ENCODE data around the gene ELOVL2. TPM values are rescaled to one million over a fixed set of nuclear protein-coding genes. Genes with fewer than 3 reads are reported as not detected.

ELOVL2 gene
- total and polyA plus RNA-seq, 12 donors: 0.73 to 3.5 (median 1.2) TPM

DNA sequence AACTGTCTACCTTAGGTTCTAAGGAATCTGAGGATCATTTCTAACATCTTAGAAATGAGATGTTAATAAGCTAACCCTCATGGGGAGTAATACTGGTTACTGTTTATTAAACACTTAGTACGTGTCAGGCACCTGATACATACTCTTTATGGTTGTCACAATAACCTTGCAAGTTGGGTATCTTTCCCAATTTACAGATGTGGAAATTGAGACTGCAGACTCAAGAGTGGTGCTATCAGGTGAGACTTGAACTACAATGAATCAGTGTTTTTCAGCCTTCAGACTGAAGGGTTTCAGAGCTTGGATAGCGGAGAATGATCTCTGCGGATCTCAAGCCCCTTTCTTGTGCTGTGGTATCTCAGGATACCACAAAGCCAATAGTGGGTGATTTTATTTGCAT lies 27.0 kb downstream of the ELOVL2 start:
- 95 to 97% methylated on average over 3 of the region's 3 CpGs for WGBS, 2 donors
- no peak for TF ChIP-seq CTCF (IDR thresholded peaks at IDR 0.05)
- Histone ChIP-seq H3K4me1 (peaks cover 0 to 29% (median 18%) of the 10 kb centered on the region in 9 donors), H3K27me3 (peaks cover 0 to 16% (median 0%) of the 10 kb centered on the region in 7 donors), H3K36me3 (no peaks in the 10 kb centered on the region), H3K9me3 (no peaks in the 10 kb centered on the region), H3K27ac (no peak overlapping the region), H3K4me3 (no peak overlapping the region)
- intact Hi-C loops (cut with DNase I): no loop called here
- ATAC-seq: no peak
- no peak for DNase-seq

- Histone ChIP-seq H3K9me3 (no peaks in the 10 kb centered on the region), H3K27me3 (peaks cover 0 to 20% (median 0%) of the 10 kb centered on the region in 7 donors), H3K27ac (no peak overlapping the region), H3K4me3 (no peak overlapping the region), H3K4me1 (peaks cover 0 to 29% (median 14%) of the 10 kb centered on the region in 9 donors), H3K36me3 (no peaks in the 10 kb centered on the region)
- no peak for TF ChIP-seq CTCF (IDR thresholded peaks at IDR 0.05)
- no peak for DNase-seq
- no peak for ATAC-seq
- 50 to 90% methylated on average over 1 of the region's 1 CpG for WGBS, 2 donors
- intact Hi-C loops (cut with DNase I): no loop called here
Measured at GRCh38 chr6:11016452-11016851, 27.7 kb downstream of the ELOVL2 start.

- H3K4me3 ChIP-seq: no peak overlapping the region
- no peaks in the 10 kb centered on the region for H3K36me3 ChIP-seq
- ATAC-seq: no peak
- TF ChIP-seq CTCF (IDR thresholded peaks at IDR 0.05): no peak
- peaks cover 0 to 26% (median 0%) of the 10 kb centered on the region in 7 donors for H3K27me3 ChIP-seq
- no peak for DNase-seq
- H3K27ac ChIP-seq: no peak overlapping the region
- intact Hi-C loops (cut with DNase I): no loop called here
- peaks cover 0 to 18% (median under 1%) of the 10 kb centered on the region in 9 donors for H3K4me1 ChIP-seq
- no peaks in the 10 kb centered on the region for H3K9me3 ChIP-seq
Measured at GRCh38 chr6:11015102-11015501, 29.0 kb downstream of the ELOVL2 start.

- WGBS, 2 donors: 67 to 78% methylated on average over 3 of the region's 3 CpGs
- no peak for TF ChIP-seq CTCF (IDR thresholded peaks at IDR 0.05)
- H3K9me3 ChIP-seq: no peaks in the 10 kb centered on the region
- H3K27ac ChIP-seq: peak overlapping the region in 2 of 10 donors; percentile 8 to 24
- H3K27me3 ChIP-seq: peaks cover 0 to 26% (median 0%) of the 10 kb centered on the region in 7 donors
- no peak for DNase-seq
- no peaks in the 10 kb centered on the region for H3K36me3 ChIP-seq
- H3K4me3 ChIP-seq: no peak overlapping the region
- ATAC-seq: no peak
- H3K4me1 ChIP-seq: peaks cover 0 to 24% (median 4%) of the 10 kb centered on the region in 9 donors
- intact Hi-C loops (cut with DNase I): no loop called here
Measured at GRCh38 chr6:11013721-11014070, 30.4 kb downstream of the ELOVL2 start.
